ENCODE results near the gene FZR1.

The FZR1 gene

GRCh38 chr19:3539756-3540118 lies 33.6 kb downstream of the FZR1 start:
- Histone ChIP-seq H3K27ac (no peak overlapping the region), H3K36me3 (peaks cover 43% of the 10 kb centered on the region), H3K4me3 (ENCODE audit: low read depth, low read length) (no peak overlapping the region), H3K27me3 (ENCODE audit: insufficient read depth, low read depth, severe bottlenecking) (no peaks in the 10 kb centered on the region), H3K9me3 (ENCODE audit: severe bottlenecking) (no peaks in the 10 kb centered on the region)
- TF ChIP-seq, protein P1, sequence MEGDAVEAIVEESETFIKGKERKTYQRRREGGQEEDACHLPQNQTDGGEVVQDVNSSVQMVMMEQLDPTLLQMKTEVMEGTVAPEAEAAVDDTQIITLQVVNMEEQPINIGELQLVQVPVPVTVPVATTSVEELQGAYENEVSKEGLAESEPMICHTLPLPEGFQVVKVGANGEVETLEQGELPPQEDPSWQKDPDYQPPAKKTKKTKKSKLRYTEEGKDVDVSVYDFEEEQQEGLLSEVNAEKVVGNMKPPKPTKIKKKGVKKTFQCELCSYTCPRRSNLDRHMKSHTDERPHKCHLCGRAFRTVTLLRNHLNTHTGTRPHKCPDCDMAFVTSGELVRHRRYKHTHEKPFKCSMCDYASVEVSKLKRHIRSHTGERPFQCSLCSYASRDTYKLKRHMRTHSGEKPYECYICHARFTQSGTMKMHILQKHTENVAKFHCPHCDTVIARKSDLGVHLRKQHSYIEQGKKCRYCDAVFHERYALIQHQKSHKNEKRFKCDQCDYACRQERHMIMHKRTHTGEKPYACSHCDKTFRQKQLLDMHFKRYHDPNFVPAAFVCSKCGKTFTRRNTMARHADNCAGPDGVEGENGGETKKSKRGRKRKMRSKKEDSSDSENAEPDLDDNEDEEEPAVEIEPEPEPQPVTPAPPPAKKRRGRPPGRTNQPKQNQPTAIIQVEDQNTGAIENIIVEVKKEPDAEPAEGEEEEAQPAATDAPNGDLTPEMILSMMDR (IDR thresholded peaks at IDR 0.05; ENCODE audit: low read depth, low read length): no peak
- no peak for DNase-seq

GRCh38 chr19:3543150-3544057 lies 37.3 kb downstream of the FZR1 start:
- peaks cover 41% of the 10 kb centered on the region for H3K36me3 ChIP-seq
- H3K27ac ChIP-seq: no peak overlapping the region
- no peaks in the 10 kb centered on the region for H3K27me3 ChIP-seq (ENCODE audit: insufficient read depth, low read depth, severe bottlenecking)
- TF ChIP-seq, protein P1 (IDR thresholded peaks at IDR 0.05; ENCODE audit: low read depth, low read length): no peak
- no peak for DNase-seq
- no peaks in the 10 kb centered on the region for H3K9me3 ChIP-seq (ENCODE audit: severe bottlenecking)
- H3K4me3 ChIP-seq (ENCODE audit: low read depth, low read length): no peak overlapping the region

DNA sequence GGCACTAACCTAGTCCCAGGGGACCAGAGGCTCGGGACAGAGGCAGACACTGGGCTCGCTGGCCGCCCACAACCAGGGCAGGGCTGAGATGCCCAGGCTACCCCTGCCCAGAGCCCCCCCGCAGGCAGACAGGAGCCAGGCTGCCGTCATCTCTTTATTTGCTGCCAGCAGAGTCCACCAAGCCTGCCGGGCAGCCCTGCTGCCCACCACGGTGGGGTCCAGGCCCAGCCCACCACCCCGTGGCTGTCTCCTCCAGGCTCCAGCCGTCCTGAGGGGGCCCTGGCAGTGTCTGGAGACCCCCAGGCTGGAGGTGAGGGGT lies 37.9 kb downstream of the FZR1 start:
- DNase-seq: no peak
- H3K4me3 ChIP-seq (ENCODE audit: low read depth, low read length): no peak overlapping the region
- H3K27me3 ChIP-seq (ENCODE audit: insufficient read depth, low read depth, severe bottlenecking): no peaks in the 10 kb centered on the region
- H3K27ac ChIP-seq: no peak overlapping the region
- no peaks in the 10 kb centered on the region for H3K9me3 ChIP-seq (ENCODE audit: severe bottlenecking)
- TF ChIP-seq, protein P1 (IDR thresholded peaks at IDR 0.05; ENCODE audit: low read depth, low read length): no peak
- H3K36me3 ChIP-seq: peaks cover 41% of the 10 kb centered on the region

DNA sequence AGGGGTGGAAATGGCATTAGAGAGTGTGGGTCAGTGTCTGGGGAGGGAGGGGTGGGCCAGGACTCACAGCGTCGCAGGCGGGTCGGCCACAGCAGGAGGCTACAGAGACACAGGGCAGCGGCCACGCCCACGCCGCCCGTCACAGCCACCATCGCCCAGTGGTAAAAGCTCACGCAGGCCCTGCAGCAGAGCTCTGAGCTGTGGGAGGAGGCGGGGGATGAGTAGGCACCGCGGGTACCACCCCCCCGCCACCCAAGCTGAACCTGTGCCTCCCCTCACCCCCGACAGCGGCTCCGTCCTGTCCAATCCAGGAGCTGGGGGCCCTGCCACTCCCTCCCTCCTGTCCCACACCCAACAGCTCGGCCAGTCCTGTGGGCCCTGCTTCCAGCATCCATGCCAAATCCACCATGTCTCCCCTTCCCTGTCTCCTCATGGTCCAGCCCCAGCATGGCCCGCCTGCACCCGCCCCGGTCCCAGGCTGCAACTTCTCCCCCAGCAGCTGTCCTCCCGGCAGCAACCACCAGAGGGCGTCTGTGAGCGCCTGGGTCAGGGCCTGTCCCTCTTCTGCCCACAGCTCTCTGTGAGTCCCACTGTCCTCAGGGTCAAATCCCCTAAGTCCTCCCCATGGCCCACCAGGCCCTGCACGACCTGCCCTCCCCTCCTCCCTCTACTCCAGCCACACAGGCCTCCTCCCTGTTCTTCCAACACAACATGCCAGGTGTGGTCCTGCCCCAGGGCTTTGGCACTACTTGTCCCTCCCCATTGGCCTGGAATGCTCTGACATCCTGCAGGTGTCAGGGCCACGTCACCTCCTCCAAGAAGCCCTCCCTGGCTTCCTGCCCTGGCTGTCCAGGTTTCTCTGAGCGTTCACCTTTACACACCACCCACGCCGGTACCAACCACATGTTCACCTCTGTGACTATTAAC lies 38.9 kb downstream of the FZR1 start:
- DNase-seq: peak; percentile 79
- Histone ChIP-seq H3K9me3 (ENCODE audit: severe bottlenecking) (no peaks in the 10 kb centered on the region), H3K27me3 (ENCODE audit: insufficient read depth, low read depth, severe bottlenecking) (no peaks in the 10 kb centered on the region), H3K36me3 (peaks cover 35% of the 10 kb centered on the region), H3K27ac (no peak overlapping the region), H3K4me3 (ENCODE audit: low read depth, low read length) (no peak overlapping the region)
- TF ChIP-seq, protein P1 (IDR thresholded peaks at IDR 0.05; ENCODE audit: low read depth, low read length): peak; percentile 98

DNA sequence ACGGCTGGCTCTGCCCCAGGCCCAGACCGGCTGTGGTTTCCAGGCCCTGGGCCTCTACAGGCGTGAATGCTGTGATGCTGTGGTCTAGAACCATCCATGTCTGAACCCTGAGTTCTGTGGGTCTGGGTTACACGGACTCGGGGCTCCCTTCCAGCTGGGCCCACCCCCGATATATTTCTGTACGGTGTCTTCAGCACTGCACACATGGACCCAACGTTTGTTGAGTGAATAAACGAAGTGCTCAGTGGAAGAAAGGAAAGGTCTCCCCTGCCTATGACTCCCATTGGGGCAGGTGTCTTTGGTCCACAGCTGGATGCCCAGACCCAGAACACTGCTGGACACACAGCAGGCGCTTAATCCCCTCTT lies 39.5 kb downstream of the FZR1 start:
- TF ChIP-seq, protein P1 (IDR thresholded peaks at IDR 0.05; ENCODE audit: low read depth, low read length): no peak
- Histone ChIP-seq H3K27ac (no peak overlapping the region), H3K4me3 (ENCODE audit: low read depth, low read length) (no peak overlapping the region), H3K36me3 (peaks cover 38% of the 10 kb centered on the region), H3K9me3 (ENCODE audit: severe bottlenecking) (no peaks in the 10 kb centered on the region), H3K27me3 (ENCODE audit: insufficient read depth, low read depth, severe bottlenecking) (no peaks in the 10 kb centered on the region)
- no peak for DNase-seq

Data from WERI-Rb-1 (cell line).